Nephron progenitor cell (in vitro differentiated cells): Measurements from ENCODE around the gene CPNE1.

Experiments
- DNase-seq: peaks from one replicate; pipeline ENCODE4 v3.0.0; 2021
- H3K27ac Mint-ChIP-seq: 2 replicates; pipeline ENCODE4 v1.8.0; 2021; ENCODE audit warnings: mild to moderate bottlenecking, moderate library complexity, mixed read lengths
- H3K27me3 Mint-ChIP-seq: 2 replicates; pipeline ENCODE4 v1.8.0; 2021; ENCODE audit warnings: mild to moderate bottlenecking, low read depth, mixed read lengths; ENCODE audit not compliant: poor library complexity
- H3K36me3 Mint-ChIP-seq: 2 replicates; pipeline ENCODE4 v1.8.0; 2021; ENCODE audit warnings: low read depth, mixed read lengths
- H3K4me1 Mint-ChIP-seq: 2 replicates; pipeline ENCODE4 v1.8.0; 2021; ENCODE audit warnings: mixed read lengths
- H3K4me3 Mint-ChIP-seq: 2 replicates; pipeline ENCODE4 v1.8.0; 2021; ENCODE audit warnings: mild to moderate bottlenecking, moderate library complexity, mixed read lengths
- H3K9me3 Mint-ChIP-seq: 2 replicates; pipeline ENCODE4 v1.8.0; 2021; ENCODE audit warnings: mild to moderate bottlenecking, moderate library complexity, mixed read lengths
- CTCF ChIP-seq: fragments of 200-600 bp; sonication (generic); IDR thresholded peaks from 2 replicates; pipeline ENCODE4 v1.5.0; 2021; ENCODE audit warnings: antibody characterized with exemption

Gene CPNE1

GRCh38 chr20:35702051-35702823 is 37.5 kb upstream of the CPNE1 start:
- no peak for DNase-seq
- H3K27me3 Mint-ChIP-seq, result no peaks in the 10 kb centered on the region
- H3K4me1 Mint-ChIP-seq, result peaks cover 31% of the 10 kb centered on the region
- no peak for TF ChIP-seq CTCF
- H3K9me3 Mint-ChIP-seq, result no peaks in the 10 kb centered on the region
- peaks cover 45% of the 10 kb centered on the region for H3K36me3 Mint-ChIP-seq
- H3K27ac Mint-ChIP-seq, result peak overlapping the region; percentile 94
- peak overlapping the region; percentile 17 for H3K4me3 Mint-ChIP-seq

GRCh38 chr20:35700625-35701148 is 36.0 kb upstream of the CPNE1 start:
- peak overlapping the region; percentile 96 for H3K4me3 Mint-ChIP-seq
- H3K27ac Mint-ChIP-seq, result peak overlapping the region; percentile 98
- no peak for TF ChIP-seq CTCF
- peaks cover 35% of the 10 kb centered on the region for H3K36me3 Mint-ChIP-seq
- no peaks in the 10 kb centered on the region for H3K27me3 Mint-ChIP-seq
- H3K9me3 Mint-ChIP-seq, result no peaks in the 10 kb centered on the region
- DNase-seq, result no peak
- H3K4me1 Mint-ChIP-seq, result peaks cover 32% of the 10 kb centered on the region

GRCh38 chr20:35699957-35700624 is 35.4 kb upstream of the CPNE1 start:
- Mint-ChIP-seq H3K27ac (peak overlapping the region; percentile 98), H3K4me1 (peaks cover 32% of the 10 kb centered on the region), H3K9me3 (no peaks in the 10 kb centered on the region), H3K4me3 (peak overlapping the region; percentile 96), H3K27me3 (no peaks in the 10 kb centered on the region), H3K36me3 (peaks cover 35% of the 10 kb centered on the region)
- no peak for DNase-seq
- no peak for TF ChIP-seq CTCF

- Mint-ChIP-seq H3K27me3 (no peaks in the 10 kb centered on the region), H3K9me3 (no peaks in the 10 kb centered on the region), H3K4me1 (peaks cover 32% of the 10 kb centered on the region)
These were observed 34.6 kb upstream of the CPNE1 start, which contains the start of the genes NFS1 and ROMO1 for GRCh38 chr20:35699127-35699956. Gene NFS1, minus strand, starts transcription at chr20:35699352. Its CDS starts 64 bp downstream, at chr20:35699288. Gene ROMO1, plus strand, starts transcription at chr20:35699405. Its CDS starts 228 bp downstream, at chr20:35699633.

More at GRCh38 chr20:35699127-35699956, 34.6 kb upstream of the CPNE1 start, which contains the start of the genes NFS1 and ROMO1:
- no peak for TF ChIP-seq CTCF
- H3K36me3 Mint-ChIP-seq, result peaks cover 31% of the 10 kb centered on the region
- peak within 1 kb of the TSS; percentile 96 for H3K4me3 Mint-ChIP-seq
- peak within 1 kb of the TSS; percentile 98 for H3K27ac Mint-ChIP-seq
- peak; percentile 88 for DNase-seq
